Measurements from ENCODE around the gene HHAT.

HHAT gene

GRCh38 chr1:210455840-210456603 lies 127.3 kb downstream of the HHAT start:
- H3K4me1 ChIP-seq (ENCODE audit: control insufficient read depth, insufficient read depth, low read length), result peaks cover 2% of the 10 kb centered on the region
- H3K36me3 ChIP-seq (ENCODE audit: control insufficient read depth, insufficient read depth, low read length), result no peaks in the 10 kb centered on the region
- H3K9me3 ChIP-seq (ENCODE audit: control insufficient read depth, insufficient read depth, low read length), result no peaks in the 10 kb centered on the region
- H3K9ac ChIP-seq (ENCODE audit: low read depth, low read length), result no peak overlapping the region
- no peak overlapping the region for H3K4me3 ChIP-seq (ENCODE audit: low read depth, low read length)
- no peaks in the 10 kb centered on the region for H3K27me3 ChIP-seq (ENCODE audit: control insufficient read depth, insufficient read depth, low read length)

- no peak overlapping the region for H3K9ac ChIP-seq (ENCODE audit: low read depth, low read length)
These were observed 128.1 kb downstream of the HHAT start for GRCh38 chr1:210456731-210457255.

GRCh38 chr1:210457568-210457967 lies 128.9 kb downstream of the HHAT start:
- H3K4me1 ChIP-seq (ENCODE audit: control insufficient read depth, insufficient read depth, low read length), result peaks cover 2% of the 10 kb centered on the region
- H3K36me3 ChIP-seq (ENCODE audit: control insufficient read depth, insufficient read depth, low read length), result no peaks in the 10 kb centered on the region
- no peaks in the 10 kb centered on the region for H3K9me3 ChIP-seq (ENCODE audit: control insufficient read depth, insufficient read depth, low read length)
- no peak overlapping the region for H3K9ac ChIP-seq (ENCODE audit: low read depth, low read length)
- H3K27me3 ChIP-seq (ENCODE audit: control insufficient read depth, insufficient read depth, low read length), result no peaks in the 10 kb centered on the region
- no peak overlapping the region for H3K4me3 ChIP-seq (ENCODE audit: low read depth, low read length)

More at GRCh38 chr1:210456731-210457255, 128.1 kb downstream of the HHAT start:
- H3K36me3 ChIP-seq (ENCODE audit: control insufficient read depth, insufficient read depth, low read length), result no peaks in the 10 kb centered on the region
- no peaks in the 10 kb centered on the region for H3K27me3 ChIP-seq (ENCODE audit: control insufficient read depth, insufficient read depth, low read length)
- H3K4me1 ChIP-seq (ENCODE audit: control insufficient read depth, insufficient read depth, low read length), result peaks cover 2% of the 10 kb centered on the region
- H3K9me3 ChIP-seq (ENCODE audit: control insufficient read depth, insufficient read depth, low read length), result no peaks in the 10 kb centered on the region
- no peak overlapping the region for H3K4me3 ChIP-seq (ENCODE audit: low read depth, low read length)

DNA sequence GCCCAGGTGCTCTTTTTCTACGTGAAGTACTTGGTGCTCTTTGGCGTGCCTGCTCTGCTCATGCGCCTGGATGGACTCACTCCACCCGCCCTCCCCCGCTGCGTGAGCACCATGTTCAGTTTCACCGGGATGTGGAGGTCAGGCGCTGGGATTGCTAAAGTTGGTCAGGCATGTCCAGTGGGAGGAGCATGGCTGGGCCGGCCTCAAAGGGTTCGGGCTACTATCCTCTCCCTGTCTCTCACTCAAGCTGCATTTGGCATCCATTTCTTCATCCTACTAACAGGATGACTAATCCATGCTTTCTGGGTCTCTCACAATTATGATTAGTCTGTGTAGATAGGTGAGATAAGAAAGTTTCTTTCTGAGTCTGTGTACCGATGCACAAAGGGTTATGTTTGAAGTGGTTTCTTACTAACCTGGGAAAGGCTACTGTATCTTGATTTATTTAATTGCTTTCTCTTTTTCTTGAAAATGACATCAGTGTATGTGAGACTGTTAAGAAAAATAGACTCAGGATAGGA lies 135.9 kb downstream of the HHAT start:
- H3K27me3 ChIP-seq (ENCODE audit: control insufficient read depth, insufficient read depth, low read length), result no peaks in the 10 kb centered on the region
- no peak overlapping the region for H3K4me3 ChIP-seq (ENCODE audit: low read depth, low read length)
- H3K9me3 ChIP-seq (ENCODE audit: control insufficient read depth, insufficient read depth, low read length), result no peaks in the 10 kb centered on the region
- H3K9ac ChIP-seq (ENCODE audit: low read depth, low read length), result no peak overlapping the region
- no peaks in the 10 kb centered on the region for H3K36me3 ChIP-seq (ENCODE audit: control insufficient read depth, insufficient read depth, low read length)
- no peaks in the 10 kb centered on the region for H3K4me1 ChIP-seq (ENCODE audit: control insufficient read depth, insufficient read depth, low read length)

GRCh38 chr1:210465150-210465549 lies 136.4 kb downstream of the HHAT start:
- H3K4me1 ChIP-seq (ENCODE audit: control insufficient read depth, insufficient read depth, low read length), result no peaks in the 10 kb centered on the region
- no peaks in the 10 kb centered on the region for H3K36me3 ChIP-seq (ENCODE audit: control insufficient read depth, insufficient read depth, low read length)
- H3K4me3 ChIP-seq (ENCODE audit: low read depth, low read length), result no peak overlapping the region
- H3K27me3 ChIP-seq (ENCODE audit: control insufficient read depth, insufficient read depth, low read length), result no peaks in the 10 kb centered on the region
- no peaks in the 10 kb centered on the region for H3K9me3 ChIP-seq (ENCODE audit: control insufficient read depth, insufficient read depth, low read length)
- H3K9ac ChIP-seq (ENCODE audit: low read depth, low read length), result no peak overlapping the region

DNA sequence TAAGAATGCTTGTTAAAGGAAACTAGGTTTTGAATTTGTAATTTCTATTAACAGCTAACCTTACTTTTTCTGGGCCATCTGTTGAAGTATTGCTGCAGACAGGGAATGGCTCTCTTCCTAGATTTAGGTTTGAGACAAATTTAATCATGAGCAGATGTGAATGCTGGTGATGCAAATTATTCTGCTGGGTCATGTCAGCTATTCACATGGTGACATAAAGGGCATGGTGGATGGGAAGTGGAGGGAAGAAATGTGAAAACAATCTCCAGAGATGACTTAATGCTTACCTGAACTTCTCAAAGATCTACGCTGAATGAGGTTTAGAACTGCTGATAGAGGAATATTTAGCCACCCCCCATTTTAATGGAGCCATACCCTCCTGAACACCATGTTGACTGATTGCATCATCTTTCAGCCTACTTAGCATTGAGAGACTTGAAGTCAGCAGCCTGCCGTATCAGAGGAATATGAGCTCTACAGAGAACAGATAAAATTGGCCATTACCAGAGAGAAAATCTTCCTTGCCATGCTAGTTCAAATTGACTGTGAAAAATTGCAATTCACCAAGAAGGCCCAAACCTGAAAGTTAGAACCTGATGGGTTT lies 138.8 kb downstream of the HHAT start:
- Histone ChIP-seq H3K4me3 (ENCODE audit: low read depth, low read length) (no peak overlapping the region), H3K4me1 (ENCODE audit: control insufficient read depth, insufficient read depth, low read length) (no peaks in the 10 kb centered on the region), H3K9me3 (ENCODE audit: control insufficient read depth, insufficient read depth, low read length) (no peaks in the 10 kb centered on the region), H3K27me3 (ENCODE audit: control insufficient read depth, insufficient read depth, low read length) (no peaks in the 10 kb centered on the region), H3K36me3 (ENCODE audit: control insufficient read depth, insufficient read depth, low read length) (no peaks in the 10 kb centered on the region), H3K9ac (ENCODE audit: low read depth, low read length) (no peak overlapping the region)

DNA sequence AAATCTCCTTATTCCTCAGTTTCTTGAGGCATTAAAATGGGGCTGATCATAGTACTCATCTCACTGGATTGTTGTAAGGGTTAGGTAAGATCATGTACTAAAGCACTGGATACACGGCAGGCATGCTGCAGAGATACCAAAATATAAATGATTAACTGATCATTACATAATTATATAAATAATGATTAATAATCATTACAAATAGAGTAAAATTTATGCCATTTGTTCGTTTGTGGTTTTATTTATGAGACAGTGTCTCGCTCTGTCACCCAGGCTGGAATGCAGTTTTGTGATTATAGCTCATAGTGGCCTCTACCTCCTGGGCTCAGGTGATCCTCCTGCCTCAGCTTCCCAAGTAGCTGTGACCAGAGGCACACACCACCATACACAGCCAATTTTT lies 140.7 kb downstream of the HHAT start:
- Histone ChIP-seq H3K4me1 (ENCODE audit: control insufficient read depth, insufficient read depth, low read length) (peaks cover 2% of the 10 kb centered on the region), H3K9me3 (ENCODE audit: control insufficient read depth, insufficient read depth, low read length) (no peaks in the 10 kb centered on the region), H3K36me3 (ENCODE audit: control insufficient read depth, insufficient read depth, low read length) (no peaks in the 10 kb centered on the region), H3K27me3 (ENCODE audit: control insufficient read depth, insufficient read depth, low read length) (no peaks in the 10 kb centered on the region), H3K9ac (ENCODE audit: low read depth, low read length) (no peak overlapping the region), H3K4me3 (ENCODE audit: low read depth, low read length) (no peak overlapping the region)

DNA sequence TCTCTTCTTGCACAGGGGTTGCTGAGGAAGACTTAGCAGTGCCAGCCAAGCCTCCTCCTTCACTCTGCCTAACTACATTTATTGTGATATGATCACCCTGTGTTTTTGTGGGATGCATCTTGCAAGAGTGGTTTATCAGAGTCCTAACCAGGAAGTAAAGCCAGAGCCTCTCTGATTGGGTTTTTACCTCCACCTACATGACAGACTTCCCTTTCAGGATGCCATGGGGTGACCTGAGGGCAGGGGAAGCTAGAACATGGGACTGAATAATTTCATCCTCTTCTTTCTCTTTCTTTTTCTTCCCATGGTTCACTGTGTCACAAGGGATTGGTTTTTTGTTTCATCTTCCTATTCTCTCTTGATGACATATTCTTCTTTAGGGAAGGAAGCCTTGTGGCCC lies 146.6 kb downstream of the HHAT start:
- Histone ChIP-seq H3K9ac (ENCODE audit: low read depth, low read length) (no peak overlapping the region), H3K27me3 (ENCODE audit: control insufficient read depth, insufficient read depth, low read length) (no peaks in the 10 kb centered on the region), H3K4me1 (ENCODE audit: control insufficient read depth, insufficient read depth, low read length) (peaks cover 4% of the 10 kb centered on the region), H3K4me3 (ENCODE audit: low read depth, low read length) (no peak overlapping the region), H3K36me3 (ENCODE audit: control insufficient read depth, insufficient read depth, low read length) (no peaks in the 10 kb centered on the region), H3K9me3 (ENCODE audit: control insufficient read depth, insufficient read depth, low read length) (no peaks in the 10 kb centered on the region)

DNA sequence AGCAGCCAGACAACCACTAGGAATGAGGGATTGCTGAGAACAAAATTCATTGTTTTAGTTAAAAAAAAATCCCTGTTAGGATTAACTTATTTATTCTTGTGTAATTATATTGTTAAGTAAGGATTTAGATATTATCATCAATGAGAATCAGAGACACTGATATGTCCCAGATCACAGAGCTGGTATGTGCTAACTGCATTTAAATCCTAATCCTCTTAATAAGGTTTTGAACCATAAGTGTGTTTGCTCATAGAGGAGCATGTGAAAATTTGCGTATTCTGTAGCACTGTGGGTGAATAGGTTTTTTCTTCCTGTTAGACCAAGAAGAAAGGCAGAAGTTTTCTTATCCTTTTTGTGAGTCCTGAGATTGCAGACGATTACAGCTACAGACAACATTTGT lies 147.1 kb downstream of the HHAT start:
- no peaks in the 10 kb centered on the region for H3K27me3 ChIP-seq (ENCODE audit: control insufficient read depth, insufficient read depth, low read length)
- no peaks in the 10 kb centered on the region for H3K9me3 ChIP-seq (ENCODE audit: control insufficient read depth, insufficient read depth, low read length)
- peaks cover 4% of the 10 kb centered on the region for H3K4me1 ChIP-seq (ENCODE audit: control insufficient read depth, insufficient read depth, low read length)
- H3K36me3 ChIP-seq (ENCODE audit: control insufficient read depth, insufficient read depth, low read length), result no peaks in the 10 kb centered on the region
- H3K4me3 ChIP-seq (ENCODE audit: low read depth, low read length), result no peak overlapping the region
- H3K9ac ChIP-seq (ENCODE audit: low read depth, low read length), result no peak overlapping the region

DNA sequence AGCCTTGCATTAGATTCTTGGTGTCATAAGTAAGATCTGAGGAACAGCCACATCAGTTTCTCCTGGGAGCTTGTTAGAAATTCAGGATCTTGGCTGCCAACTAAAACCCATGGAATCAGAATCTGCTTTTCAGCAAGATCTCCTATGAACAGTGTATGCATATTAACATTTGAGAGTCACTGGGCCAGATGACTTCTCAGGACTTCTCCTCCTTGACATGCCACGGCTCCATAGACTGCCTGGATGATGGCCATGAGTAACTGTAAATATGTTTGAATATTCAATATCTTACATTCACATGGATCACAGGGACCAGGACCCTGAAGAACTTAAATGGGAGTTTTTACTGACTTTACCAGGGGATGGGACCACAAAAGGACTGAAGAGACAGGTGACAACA lies 148.0 kb downstream of the HHAT start:
- no peaks in the 10 kb centered on the region for H3K9me3 ChIP-seq (ENCODE audit: control insufficient read depth, insufficient read depth, low read length)
- no peak overlapping the region for H3K9ac ChIP-seq (ENCODE audit: low read depth, low read length)
- no peaks in the 10 kb centered on the region for H3K36me3 ChIP-seq (ENCODE audit: control insufficient read depth, insufficient read depth, low read length)
- no peak overlapping the region for H3K4me3 ChIP-seq (ENCODE audit: low read depth, low read length)
- no peaks in the 10 kb centered on the region for H3K27me3 ChIP-seq (ENCODE audit: control insufficient read depth, insufficient read depth, low read length)
- peaks cover 4% of the 10 kb centered on the region for H3K4me1 ChIP-seq (ENCODE audit: control insufficient read depth, insufficient read depth, low read length)

DNA sequence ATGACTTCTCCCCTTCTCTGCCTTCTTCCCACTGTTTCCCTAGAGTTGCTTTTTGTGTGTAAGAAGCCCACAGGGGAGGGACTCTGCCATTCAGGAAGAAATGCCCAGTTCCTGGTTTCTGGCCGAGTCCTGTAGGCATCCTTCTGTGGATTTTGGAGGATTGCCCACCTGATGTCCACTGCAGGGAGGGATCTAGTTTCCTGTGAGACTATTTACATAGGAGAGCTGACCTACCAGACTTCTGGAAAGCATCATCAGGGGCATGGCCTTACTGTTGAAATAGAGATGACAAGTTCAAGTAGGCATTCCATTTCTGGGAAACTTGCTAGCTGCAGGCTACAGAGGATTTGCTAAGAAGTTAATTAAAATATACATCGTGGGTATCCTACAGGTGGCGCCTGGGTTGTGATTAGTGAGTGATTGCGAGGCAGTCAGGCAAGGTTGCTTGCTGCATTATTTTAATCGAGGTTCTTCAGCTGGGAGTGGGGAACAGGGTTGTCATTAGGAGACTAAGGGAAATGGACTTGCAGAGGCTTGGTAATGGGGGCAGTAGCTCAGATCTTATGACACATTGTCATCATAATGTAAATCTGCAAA lies 148.7 kb downstream of the HHAT start:
- peaks cover 4% of the 10 kb centered on the region for H3K4me1 ChIP-seq (ENCODE audit: control insufficient read depth, insufficient read depth, low read length)
- no peak overlapping the region for H3K9ac ChIP-seq (ENCODE audit: low read depth, low read length)
- H3K36me3 ChIP-seq (ENCODE audit: control insufficient read depth, insufficient read depth, low read length), result no peaks in the 10 kb centered on the region
- H3K4me3 ChIP-seq (ENCODE audit: low read depth, low read length), result no peak overlapping the region
- H3K9me3 ChIP-seq (ENCODE audit: control insufficient read depth, insufficient read depth, low read length), result no peaks in the 10 kb centered on the region
- no peaks in the 10 kb centered on the region for H3K27me3 ChIP-seq (ENCODE audit: control insufficient read depth, insufficient read depth, low read length)

All from iPS-15b (cell line).